GM12801 (cell line): ENCODE results near the gene FILIP1L.

ENCODE experiments used
- TF ChIP-seq, protein P1 (sequence below): IDR thresholded peaks from one replicate; pipeline ENCODE4 v1.5.1; 2011; ENCODE audit warnings: control low read depth; ENCODE audit not compliant: insufficient read length; ENCODE audit errors: extremely low read depth

Gene FILIP1L

DNA sequence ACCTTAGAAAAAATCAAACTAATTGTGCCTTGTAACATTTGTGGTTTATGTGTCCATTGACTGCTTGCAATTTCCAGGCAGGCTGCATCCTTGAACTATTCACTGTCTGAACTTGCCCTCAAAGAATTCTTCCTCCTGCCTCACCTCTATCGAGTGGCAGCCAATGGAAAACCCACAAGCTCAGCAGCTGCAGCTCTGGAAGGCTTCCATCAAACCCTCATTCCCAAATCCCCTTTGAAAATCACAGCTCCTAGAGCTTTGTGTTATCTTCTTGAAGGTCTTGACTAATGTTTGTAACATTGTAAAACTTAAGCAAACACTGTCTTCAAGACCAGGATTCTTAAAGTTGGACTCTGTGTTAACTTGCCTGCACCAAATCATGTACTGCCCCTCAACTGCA, 81.1 kb downstream of the FILIP1L start:
- TF ChIP-seq, protein P1, sequence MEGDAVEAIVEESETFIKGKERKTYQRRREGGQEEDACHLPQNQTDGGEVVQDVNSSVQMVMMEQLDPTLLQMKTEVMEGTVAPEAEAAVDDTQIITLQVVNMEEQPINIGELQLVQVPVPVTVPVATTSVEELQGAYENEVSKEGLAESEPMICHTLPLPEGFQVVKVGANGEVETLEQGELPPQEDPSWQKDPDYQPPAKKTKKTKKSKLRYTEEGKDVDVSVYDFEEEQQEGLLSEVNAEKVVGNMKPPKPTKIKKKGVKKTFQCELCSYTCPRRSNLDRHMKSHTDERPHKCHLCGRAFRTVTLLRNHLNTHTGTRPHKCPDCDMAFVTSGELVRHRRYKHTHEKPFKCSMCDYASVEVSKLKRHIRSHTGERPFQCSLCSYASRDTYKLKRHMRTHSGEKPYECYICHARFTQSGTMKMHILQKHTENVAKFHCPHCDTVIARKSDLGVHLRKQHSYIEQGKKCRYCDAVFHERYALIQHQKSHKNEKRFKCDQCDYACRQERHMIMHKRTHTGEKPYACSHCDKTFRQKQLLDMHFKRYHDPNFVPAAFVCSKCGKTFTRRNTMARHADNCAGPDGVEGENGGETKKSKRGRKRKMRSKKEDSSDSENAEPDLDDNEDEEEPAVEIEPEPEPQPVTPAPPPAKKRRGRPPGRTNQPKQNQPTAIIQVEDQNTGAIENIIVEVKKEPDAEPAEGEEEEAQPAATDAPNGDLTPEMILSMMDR = no peak

DNA sequence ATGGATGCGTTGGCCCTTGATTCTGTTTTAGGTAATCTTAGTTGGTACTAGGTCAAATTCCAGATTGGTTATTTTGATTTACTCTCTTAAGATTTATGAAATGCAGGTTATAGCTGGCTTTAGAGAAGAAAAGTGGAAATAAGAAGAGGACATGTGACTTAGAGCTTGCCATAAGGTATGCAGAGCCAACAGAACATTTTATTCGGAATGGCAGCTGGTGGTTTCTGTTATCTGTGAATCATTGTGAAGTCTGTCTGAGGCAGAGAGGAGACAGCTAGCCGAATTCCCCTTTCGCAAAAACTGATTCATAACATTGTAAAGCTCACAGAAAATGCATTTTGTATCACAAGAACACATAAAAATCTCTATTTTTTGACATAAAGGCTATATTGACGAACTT, 82.1 kb downstream of the FILIP1L start:
- TF ChIP-seq, protein P1 = no peak

DNA sequence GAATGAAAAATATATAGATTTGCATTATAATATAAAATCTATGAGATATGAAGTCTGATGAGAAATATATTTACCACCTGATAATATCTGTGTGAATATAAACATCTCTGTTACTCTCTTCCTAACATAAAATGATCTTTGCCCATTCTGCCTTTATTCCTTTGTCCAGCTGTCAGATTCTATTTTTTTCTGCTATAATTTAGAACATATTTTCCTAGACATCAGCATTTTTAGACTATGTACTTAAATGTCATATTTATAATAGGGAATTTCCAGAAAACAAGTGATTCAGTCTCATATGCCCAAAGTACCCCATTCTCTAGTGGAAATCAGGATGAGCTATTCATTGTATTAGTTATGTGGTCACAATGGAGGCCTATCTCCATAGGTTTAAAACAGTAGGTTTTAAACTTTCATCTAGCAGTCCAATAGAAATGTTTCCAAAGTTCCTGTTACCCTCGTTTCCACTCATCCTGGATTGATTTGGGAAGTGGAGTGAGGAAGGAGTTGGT, 83.3 kb downstream of the FILIP1L start:
- TF ChIP-seq, protein P1 = no peak

DNA sequence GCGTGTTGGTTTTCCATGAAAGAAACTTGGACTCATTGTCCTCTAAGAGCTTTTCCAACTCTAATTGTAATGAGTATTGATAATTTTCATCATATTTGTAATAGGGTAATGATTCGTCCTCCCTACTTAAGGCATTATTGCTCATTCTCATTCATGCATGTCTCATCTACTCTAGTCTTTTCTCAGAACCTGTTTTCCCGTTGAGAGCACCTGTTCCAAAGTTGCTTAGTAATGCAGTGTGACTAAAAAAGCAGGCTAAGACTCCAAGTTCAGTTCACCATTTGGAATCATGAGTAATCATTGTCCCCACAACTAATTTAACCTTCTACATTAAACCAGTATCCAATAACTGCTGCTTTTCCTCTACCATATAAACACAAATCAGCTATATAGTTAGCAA, 84.0 kb downstream of the FILIP1L start:
- TF ChIP-seq, protein P1 = no peak

DNA sequence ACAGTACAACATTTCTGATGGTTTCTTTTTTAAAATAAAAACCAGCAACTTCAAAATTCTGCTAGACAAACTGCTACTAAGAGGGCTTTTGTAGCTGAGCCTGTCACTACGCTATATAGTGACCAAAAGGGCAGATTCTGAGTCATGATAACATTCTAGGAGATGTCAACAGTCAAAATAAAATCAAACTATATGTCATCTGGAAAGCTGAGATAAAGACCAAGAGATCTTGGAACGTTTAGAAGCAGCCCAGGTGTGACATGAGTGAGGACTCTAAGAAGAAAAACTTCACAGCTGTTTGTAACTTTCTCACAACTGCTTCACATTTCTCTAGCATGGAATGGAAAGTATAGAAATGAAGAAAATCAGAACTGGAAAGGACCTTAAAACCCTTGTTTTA, 84.6 kb downstream of the FILIP1L start:
- TF ChIP-seq, protein P1 = no peak

DNA sequence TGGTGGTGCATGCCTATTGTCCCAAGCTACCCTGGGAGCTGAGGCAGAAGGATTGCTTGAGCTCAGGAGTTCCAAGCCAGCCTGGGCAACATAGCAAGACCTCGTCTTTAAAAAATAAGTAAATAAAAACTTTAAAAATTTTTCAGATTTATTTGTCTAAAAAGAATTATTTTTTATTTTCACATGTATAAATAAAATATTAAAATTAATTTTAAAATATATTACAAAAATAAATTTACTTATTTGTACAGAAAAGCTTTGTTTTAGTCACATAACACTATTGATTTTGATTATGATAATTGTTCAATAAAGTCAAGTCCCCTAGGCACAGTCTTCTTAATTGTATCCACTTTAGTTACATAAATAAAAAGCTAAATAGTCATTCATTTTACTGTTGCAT, 85.2 kb downstream of the FILIP1L start:
- TF ChIP-seq, protein P1 = no peak

DNA sequence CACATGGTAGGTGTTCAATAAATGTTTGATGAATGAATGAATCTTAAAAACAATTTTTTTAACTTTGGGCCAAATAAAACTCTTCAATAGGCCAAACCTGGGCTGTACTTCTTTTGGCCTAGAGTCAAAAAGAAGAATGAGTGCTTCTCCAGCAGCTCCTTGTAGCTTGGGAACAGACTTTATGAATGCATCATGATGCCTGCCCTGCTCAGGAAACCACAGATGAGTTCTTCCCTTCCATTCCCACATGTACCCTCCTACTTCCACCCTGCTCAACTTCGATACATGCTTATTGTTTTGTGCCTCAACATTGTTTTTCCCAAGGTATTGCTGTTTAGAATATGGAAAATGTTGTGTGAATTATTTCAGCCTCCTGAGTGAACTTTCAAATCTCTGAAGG, 87.0 kb downstream of the FILIP1L start:
- TF ChIP-seq, protein P1 = no peak
